IPS DF 4.7 (cell line): ENCODE data around the gene SRSF4.
"Not testable (repeated sequence)": the region's sequence is repeated elsewhere in the genome, so short reads cannot be mapped to it uniquely, and the experiment has no call there.

Experiments used
- DNase-seq: peaks from one replicate; pipeline ENCODE4 v3.0.0-alpha.2; 2013; ENCODE audit warnings: low spot score; ENCODE audit errors: extremely low read depth

Gene SRSF4

DNA sequence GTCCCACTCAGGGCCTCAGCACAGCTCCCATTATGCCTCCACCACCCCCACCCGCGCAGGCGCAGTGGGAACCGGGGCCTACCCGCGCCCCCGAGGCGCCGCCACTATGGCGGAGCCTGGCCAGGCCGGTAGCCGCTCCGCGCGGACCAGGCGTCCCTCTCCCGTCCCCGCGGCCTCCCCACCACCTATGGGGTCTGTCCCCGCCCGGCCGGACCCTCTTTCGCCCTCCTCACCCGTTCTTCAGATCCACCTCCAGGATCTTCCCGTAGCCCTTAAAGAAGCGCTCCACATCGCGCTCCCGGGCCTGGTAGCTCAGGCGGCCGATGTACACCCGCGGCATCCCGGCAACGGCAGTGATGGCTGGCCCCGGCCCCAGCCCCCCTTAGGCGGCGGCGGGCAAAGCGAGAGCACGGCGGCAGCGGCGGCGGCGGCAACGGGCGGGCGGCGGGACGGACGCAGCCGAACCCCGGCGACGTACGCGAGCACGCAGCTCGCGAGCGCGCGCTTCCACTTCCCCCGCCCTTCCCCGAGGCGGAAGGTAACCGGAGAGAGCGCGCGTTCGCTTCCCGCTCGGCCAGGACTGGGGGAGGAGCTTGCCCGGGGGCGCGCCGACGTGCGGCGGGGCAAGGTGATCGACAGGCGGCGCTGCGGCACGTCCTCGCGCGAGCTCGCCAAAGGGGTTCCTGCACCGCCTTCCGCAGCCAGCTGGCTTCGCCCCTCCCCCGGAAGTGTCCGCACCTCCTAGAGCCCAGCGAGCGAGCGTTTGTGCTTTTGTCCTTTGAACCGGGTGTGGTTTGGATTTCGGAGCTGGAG is at the start of gene SRSF4:
TSS of gene SRSF4 (minus strand) at position 488 of the 813 bp plus-strand sequence. CDS start at position 340, 148 bp downstream.
- DNase-seq: peak; percentile 97

DNA sequence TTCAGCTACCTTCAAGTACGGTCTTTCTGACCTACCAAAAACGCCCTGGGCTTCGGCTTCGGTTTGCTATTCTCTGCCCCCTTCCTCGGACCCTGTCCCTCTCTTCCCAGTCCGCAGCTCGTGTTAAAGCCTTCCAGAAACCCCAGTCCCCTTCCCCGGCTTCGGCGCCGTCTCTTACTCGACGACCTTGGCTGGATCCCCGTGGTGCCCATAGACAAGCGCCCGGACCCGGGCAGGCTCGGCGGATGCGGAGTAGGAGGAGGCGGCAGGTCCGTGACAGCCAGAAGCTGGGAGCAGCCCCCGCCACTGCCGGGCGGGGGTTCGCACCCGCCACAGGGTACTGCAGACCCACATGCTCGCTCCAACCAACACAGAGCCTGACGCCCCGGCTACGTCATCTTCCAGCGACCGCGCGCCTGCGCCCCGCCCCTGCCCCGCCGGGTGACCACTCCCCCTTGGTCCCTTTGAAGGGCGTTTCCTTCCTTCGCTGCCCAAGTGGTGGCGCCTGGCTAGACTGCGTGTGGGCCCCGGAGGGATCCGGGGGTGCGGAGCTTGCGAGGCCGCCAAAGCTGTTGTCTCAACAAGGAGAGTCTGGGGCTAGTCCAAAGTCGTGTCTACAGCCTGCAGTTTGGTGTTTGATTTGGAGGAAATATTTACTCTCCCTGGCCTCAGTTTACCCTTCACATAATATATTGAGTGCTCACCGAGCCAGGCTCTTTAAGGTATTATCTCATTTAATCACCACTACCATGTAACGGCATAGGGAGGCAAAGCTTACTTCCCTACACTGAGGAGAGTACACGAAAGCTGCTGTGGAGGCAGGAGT is 49.1 kb upstream of the SRSF4 start, which contains the start of gene MECR:
TSS of gene MECR (minus strand) at position 382 of the 826 bp plus-strand sequence. CDS start at position 354, 28 bp downstream.
- DNase-seq: no peak

DNA sequence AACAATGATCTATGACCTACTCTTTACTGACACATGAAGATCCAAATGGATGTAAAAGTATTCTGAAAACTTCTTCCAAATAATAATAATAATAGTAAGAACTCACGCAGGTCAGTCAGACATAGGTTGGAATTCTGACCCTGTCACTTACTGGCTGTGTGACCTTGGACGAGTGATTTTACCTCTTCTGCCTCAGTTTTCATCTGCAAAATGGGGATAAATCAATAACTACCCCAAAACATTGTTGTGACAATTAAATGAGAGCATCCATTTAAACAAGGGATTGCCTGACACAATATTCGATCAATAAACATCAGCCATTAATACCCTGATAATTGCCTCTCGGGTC is 48.5 kb upstream of the SRSF4 start:
- no peak for DNase-seq

DNA sequence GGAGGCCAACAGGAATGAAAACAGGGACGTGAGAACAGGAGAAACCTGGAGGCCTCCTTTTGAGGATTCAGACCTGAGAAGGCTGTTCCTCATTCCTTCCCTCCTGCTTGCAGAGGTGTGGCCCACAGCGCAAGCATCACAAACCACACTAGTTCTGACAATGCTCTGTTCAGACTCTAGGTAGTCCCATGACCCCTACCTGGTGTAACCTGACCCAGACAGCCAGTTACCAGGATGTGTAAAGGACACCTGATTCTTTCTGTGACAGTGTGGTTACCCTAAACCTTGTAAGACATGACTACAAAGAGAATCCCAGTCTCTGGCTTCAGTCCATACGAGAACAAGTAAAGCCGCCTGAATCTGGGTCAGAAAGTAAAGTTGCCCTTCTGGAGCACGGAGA is 45.8 kb upstream of the SRSF4 start:
- no peak for DNase-seq

DNA sequence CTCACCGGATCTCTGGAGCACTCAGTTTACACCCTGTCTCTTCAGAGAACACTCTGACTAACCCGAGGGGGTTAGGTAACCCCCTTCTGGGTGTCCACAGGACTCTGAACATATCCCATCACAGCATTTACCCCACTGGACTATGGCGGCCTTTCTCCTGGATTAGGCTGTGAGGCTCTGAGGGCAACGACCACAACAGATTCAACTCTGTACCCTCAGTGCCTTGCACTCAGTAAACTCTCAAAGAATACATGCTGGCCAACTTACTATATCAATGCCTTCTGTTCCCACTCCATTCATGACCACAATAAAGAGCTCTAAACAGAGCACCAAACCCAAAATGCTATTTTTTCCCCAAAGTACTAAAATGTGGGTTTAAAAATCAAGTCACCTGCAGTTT is 43.7 kb upstream of the SRSF4 start:
- DNase-seq: no peak

DNA sequence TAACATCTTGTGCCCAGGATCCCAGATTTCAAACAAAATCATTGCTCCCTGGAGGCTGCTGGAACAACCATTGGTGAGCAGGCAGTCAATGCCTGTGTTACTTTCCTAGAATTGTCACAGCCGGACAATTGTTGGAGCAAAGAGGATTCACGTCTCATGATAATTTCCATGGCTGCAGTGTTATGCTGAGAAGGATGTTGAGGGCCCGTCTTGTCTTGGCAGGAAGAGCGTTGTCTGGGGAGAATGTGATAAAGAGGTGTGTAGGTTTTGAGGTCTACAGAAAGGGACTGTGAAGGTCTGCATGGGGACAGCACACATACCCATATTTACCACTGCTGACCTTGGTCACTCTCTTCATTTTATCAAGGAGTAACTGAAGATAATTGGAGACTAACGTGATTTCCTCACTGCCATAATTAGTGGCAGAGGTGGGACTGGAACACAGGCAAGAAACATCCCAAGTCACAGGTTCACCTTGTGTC is 42.7 kb upstream of the SRSF4 start:
- DNase-seq: no peak

DNA sequence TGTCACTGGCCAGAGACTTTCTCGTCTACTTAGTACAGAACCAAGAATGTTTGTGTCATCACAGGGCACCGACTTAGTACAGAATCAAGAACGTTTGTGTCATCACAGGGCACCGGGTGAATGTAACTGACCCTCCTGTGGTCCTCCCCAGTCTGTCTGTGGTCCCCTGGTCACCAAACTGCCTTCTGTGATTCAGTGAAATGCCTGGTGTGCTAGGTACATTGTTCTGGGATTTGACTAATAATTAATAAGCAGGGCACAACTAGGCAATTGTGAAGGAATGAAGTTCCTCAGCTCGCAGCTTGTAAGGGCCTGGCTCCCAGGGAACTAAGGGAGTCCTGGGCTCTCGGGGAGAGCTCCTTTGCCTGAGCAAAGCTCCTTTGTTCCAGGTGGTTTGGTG is 41.8 kb upstream of the SRSF4 start:
- DNase-seq: no peak

DNA sequence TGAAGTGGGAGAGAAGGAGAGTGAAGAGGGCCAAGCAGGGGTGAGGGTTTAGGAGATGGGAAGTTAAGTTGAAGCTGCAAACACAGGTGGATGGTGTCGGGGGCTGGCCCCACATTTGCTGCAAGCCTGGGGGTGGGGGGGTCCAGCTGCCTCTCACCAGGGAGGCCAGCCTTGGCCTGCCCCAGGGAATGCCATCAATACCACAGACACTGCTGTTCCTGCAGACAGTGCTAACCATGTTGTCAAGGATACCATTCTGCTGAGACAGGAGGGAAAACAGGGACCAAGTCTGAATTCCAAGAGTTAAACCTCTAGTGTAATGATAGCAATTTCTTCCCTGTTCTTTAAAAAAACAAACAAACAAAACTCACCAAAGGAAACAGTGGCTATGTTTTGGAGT is 41.0 kb upstream of the SRSF4 start:
- DNase-seq: no peak

DNA sequence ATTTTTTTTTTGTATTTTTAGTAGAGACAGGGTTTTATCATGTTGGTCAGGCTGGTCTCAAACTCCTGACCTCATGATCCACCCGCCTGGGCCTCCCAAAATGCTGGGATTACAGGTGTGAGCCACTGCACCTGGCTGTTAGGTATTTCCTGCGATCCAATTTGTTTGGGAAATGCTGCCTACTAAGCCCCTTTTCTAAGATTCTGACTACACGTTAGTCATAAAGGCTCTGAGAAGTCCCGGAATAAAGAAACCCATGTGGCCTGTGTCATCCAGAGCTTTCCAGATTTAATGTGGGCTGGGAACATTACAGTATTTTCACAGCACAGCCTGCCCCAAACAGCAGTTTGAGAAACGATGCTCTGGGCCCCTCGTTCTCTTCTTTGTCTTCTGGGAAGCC is 40.6 kb upstream of the SRSF4 start:
- DNase-seq: not testable (repeated sequence)

DNA sequence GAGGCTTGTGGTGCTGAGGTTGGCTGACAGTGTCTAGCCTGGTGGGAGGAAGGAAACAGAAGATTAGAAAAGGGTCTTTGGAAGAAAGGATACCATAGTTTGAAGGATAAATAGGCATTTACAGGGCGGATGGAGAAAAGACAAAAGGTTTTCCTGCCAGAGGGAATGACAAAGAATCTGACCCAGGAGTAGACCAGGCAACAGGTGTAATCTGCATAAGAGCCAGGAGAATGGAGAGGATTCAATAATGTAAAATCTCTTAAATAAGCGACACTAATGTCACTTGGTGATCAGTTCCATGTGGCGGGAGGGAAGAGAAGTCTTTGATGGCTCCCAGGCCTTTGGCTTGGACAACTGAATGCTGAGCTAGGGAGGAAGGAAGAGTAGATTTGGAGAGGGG is 39.6 kb upstream of the SRSF4 start:
- DNase-seq: no peak

DNA sequence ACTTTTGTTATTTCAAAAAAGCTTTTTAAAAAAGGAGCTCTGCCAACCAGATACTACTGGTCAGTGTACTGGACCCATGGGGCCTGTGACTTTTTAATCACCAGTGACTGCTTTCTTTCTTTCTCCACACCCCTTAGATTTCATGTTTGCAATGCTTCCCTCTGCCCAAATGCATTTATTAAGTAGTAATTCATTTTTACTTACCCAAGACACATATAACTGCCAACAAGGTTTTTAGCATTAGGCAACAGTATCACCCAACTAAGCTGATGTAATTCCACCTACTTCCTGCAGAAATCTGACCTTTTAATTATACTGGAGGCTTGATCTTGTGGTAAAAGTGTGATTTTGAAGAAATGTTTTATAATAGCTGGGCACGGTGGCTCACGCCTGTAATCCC is 36.5 kb upstream of the SRSF4 start:
- DNase-seq: no peak

DNA sequence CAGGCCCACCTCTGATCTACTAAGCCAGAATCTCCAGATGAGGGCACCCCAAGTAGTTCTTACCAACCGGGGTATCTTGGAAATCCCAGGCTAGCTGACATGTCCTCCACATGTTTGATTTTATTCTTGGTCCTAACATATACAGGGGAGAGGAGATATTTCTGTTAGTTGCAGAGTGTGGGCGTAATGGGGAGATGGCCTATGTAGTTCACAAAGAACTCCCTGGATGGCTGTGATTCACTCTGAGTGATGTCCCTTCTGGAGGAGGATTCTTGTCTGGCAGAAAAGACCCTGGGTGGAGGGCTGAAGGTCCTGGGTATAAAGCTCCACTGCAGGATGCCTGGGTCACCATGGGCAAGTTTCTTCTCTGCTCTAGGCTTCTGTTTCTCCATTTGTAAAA is 35.9 kb upstream of the SRSF4 start:
- DNase-seq: no peak

DNA sequence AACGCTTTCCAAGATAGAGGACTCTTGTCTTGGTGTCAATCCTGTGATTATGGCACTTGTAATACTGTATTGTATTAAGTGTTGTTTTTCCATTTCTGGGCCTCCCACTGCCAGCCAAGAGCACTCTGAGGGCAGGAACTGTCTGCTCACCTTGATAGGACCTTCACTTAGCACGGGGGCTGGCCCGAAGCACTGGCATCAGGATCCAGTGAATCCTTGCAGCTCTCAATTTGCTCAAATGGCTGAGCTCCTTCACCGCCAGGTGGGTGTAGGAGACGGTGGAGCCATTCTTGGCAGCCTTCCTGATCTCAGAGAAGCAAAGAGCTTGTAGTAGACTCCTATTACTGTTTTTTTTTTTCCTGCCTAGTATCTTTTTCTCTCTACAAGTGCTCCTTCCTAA is 31.4 kb upstream of the SRSF4 start:
- no peak for DNase-seq

DNA sequence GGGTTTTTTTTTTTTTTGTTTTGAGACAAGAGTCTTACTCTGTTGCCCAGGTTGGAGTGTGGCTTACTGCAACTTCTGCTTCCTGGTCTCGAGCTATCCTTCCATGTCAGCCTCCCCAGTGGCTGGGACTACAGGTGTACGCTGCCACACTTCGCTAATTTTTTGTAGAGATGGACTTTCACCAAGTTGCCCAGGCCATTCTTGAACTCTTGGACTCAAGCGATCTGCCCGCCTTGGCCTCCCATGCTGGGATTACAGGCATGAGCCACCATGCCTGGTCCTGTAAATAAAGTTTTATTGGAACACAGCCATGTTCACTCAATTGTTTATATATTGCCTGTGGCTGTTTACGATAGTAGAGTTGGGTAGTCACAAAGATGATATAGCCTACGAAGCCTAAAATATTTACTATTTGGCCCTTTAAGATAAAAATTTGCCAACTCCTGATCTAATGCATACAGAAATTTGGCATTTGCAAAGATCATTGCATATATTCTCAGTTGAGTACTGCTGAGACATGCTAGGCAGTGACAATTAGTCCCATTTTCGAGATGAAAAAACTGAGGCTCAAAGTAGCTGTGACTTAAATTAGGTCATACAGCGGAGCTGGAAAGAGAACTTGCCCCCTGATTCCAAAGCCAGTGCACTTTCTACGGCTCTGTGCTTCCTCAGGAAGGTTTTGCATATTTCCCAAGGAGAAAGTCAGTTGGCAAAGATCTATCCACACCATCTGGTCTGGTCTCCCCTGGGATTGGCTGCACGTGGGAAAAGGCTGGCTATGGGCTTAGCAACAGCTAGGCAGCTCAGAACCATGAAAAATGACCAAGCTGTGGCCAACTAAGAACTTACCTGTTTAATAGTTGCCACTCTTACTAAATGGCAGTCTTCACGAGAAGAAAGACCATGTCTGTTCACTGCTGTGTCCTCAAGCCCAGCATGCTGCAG is 29.7 kb upstream of the SRSF4 start:
- DNase-seq: no peak

DNA sequence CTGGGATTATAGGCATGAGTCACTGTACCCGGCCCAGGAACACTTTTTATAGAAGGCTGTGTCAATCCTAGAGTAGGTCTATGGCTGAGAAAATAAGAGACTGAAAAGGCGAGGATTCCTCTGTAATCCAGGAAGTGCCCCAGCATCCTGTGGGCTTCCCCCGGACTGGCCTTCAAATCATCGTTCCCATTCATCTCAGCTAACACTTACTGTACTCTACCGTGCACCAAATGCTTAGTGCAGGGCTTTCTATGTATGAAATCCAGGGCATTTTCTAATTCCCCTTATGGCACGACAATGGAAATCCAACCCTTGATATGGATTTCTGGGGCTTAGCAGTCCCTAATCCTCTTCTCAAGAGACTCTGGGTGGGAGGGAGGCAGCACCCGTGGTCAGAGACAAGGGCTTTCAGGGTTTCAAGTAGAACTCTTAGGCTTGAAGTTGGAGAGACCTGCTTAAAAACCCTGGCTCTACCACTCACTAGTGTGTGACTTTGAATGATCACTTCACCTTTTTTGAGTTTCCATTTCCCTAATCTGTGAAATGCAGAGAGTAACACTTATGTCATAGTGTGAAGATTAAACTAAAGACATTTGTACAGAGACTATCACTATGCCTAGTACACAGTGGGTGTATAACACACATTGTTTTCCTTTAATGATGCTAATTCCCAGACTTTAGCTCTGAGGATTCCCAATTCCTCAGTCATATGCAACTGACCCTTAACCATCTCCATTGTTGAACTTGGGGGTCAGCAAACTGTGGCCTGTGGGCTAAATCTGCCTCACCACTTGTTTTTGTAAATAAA is 28.8 kb upstream of the SRSF4 start:
- no peak for DNase-seq

DNA sequence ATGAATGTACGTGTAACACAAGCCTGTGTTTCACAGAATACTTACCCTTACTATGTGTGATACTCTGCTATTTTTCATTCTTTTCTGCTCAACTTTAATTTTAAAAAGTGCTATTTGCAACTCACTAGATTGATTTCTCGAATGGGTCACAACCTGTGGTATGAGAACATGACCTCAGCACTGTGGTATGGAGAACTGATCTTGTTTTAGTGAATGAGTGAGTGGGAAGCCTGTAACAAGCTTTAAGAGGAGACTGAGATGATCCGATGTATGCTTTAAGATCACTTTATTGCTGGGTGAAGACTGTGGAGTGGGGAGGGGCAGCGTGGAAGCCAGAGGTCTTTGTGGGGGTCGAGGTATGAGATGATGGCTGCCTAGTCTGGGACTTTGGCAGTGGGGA is 27.5 kb upstream of the SRSF4 start:
- DNase-seq: no peak

DNA sequence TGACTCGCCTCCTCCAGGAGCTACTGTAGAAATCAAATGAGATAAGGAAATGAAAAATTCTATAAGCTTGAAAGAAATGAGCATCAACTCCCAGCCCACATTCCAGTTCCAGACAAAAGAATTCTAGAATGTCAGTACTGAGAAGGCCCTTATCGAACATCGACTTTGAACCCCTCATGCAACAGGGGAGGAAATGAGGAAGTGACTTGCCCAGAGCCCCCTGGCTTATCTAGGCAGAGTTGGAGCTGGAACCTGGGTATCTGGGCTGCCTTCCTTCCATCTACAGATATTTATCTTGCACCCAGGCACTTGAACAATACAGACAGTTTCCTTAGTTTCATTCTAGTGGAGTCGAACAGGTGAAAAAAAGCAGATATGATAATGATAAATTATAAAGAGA is 26.7 kb upstream of the SRSF4 start:
- DNase-seq: no peak

DNA sequence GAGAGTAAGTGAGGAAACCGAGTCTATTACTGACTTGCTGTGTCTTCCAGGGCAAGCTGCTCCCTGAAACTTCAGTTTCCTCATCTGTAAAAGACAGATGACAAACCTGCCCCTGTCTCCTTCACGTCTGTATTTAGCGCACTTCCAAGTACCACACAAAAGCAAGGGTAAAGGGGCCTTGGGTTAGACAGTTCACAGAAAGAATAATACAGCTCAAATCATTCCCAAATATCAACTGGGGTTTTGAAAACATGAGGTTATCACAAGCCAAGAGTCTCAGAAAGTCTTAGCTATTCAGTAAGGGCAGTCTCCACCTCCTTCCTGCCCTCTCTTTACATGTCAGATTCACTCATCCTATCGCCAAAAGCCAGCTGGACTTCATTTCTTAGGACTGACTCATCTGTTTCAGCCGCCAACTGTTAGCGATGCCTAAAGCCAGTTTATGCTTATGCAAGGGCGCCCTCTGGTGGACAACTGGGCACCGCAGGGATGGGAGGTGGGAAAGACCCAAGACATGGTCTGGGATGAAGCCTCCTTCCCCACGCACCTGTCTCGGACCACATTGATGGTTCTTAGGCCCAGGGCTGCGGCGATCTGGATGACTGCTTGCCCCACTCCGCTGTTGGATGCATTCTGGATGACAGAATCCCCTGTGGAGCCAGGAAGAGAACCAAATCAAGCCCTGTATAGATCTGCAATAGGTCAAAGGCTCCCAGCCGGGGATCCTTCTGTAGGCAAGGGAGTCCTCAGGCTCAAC is 21.1 kb upstream of the SRSF4 start:
- DNase-seq: peak; percentile 97

DNA sequence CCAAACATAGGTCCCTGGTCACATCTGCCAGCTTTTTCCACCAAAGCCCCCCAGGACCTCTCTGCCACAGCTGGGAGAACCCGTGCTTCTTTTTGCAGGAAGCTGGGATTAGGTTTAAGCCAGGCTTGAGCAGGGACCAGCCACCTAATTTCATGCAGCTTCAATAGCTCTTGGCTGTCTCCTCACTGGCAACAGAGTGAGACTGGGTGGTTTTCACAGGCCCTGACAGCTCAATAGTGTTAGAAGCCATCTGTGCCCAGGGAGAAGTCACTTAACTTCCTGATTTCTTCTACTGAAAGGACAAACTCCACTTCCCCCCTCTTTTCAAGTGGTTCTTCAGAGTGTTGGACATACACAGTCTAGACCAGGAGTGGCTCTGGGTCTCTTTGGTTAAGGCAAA is 20.4 kb upstream of the SRSF4 start:
- DNase-seq: no peak

DNA sequence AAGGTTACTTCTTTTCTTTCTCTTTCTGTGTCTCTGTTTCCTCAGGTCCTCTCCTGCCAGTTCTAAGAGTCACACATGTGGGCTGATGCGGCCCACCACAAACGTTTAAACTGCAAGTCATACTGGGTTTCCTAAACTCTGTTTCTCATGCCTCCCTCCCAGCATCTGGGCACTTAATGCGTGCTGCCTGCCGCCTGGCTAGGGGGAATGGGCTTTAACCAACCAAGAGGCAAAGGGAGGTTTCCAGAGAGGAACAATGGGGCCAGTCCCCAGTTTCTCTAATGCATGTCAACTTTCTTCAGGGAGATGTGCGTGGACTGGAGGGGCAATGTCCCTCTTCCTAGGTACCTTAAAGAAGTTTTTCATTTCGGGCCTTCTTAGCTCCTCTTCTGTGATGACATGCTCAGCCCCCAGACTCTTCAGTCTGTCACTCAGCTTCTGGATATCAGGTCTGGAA is 19.9 kb upstream of the SRSF4 start:
- DNase-seq: no peak
